HUES48 (cell line): ENCODE measurements around the gene RPS18.

Source experiments
- H3K27ac ChIP-seq: one replicate; pipeline ENCODE4 v1.7.0; 2013; ENCODE audit warnings: low read depth, low read length, inconsistent platforms
- H3K27me3 ChIP-seq: 2 replicates; pipeline ENCODE4 v1.6.1; 2013; ENCODE audit warnings: mild to moderate bottlenecking, low read length; ENCODE audit not compliant: control insufficient read depth, insufficient read depth
- H3K36me3 ChIP-seq: 2 replicates; pipeline ENCODE4 v1.6.1; 2013; ENCODE audit warnings: low read length; ENCODE audit not compliant: control insufficient read depth, insufficient read depth
- H3K4me1 ChIP-seq: 2 replicates; pipeline ENCODE4 v1.6.1; 2013; ENCODE audit warnings: mild to moderate bottlenecking, low read length; ENCODE audit not compliant: control insufficient read depth, insufficient read depth
- H3K4me3 ChIP-seq: 2 replicates; pipeline ENCODE4 v1.5.1; 2013; ENCODE audit warnings: mild to moderate bottlenecking, low read depth, low read length
- H3K9ac ChIP-seq: 2 replicates; pipeline ENCODE4 v1.6.1; 2013; ENCODE audit warnings: mild to moderate bottlenecking, low read depth, low read length, moderate library complexity
- H3K9me3 ChIP-seq: 2 replicates; pipeline ENCODE4 v1.6.1; 2013; ENCODE audit warnings: low read length; ENCODE audit not compliant: control insufficient read depth, insufficient read depth

The RPS18 gene

GRCh38 chr6:33304216-33304615 is 32.3 kb downstream of the RPS18 start:
- Histone ChIP-seq H3K4me1 (no peaks in the 10 kb centered on the region), H3K4me3 (no peak overlapping the region), H3K36me3 (peaks cover 3% of the 10 kb centered on the region; the same call in 1 of the 2 replicates), H3K9me3 (no peaks in the 10 kb centered on the region), H3K27me3 (no peaks in the 10 kb centered on the region), H3K9ac (no peak overlapping the region), H3K27ac (no peak overlapping the region)

GRCh38 chr6:33305052-33305451 is 33.2 kb downstream of the RPS18 start:
- no peak overlapping the region for H3K9ac ChIP-seq

GRCh38 chr6:33306356-33306755 is 34.5 kb downstream of the RPS18 start:
- no peaks in the 10 kb centered on the region for H3K4me1 ChIP-seq
- peaks cover 3% of the 10 kb centered on the region; the same call in 1 of the 2 replicates for H3K36me3 ChIP-seq
- H3K9me3 ChIP-seq, result no peaks in the 10 kb centered on the region
- H3K27me3 ChIP-seq, result no peaks in the 10 kb centered on the region
- no peak overlapping the region for H3K4me3 ChIP-seq
- H3K9ac ChIP-seq, result no peak overlapping the region
- no peak overlapping the region for H3K27ac ChIP-seq

More at GRCh38 chr6:33305052-33305451, 33.2 kb downstream of the RPS18 start:
- no peaks in the 10 kb centered on the region for H3K9me3 ChIP-seq
- no peak overlapping the region for H3K4me3 ChIP-seq
- peaks cover 3% of the 10 kb centered on the region; the same call in 1 of the 2 replicates for H3K36me3 ChIP-seq
- H3K27ac ChIP-seq, result no peak overlapping the region
- H3K4me1 ChIP-seq, result no peaks in the 10 kb centered on the region
- no peaks in the 10 kb centered on the region for H3K27me3 ChIP-seq

GRCh38 chr6:33312361-33313104 is 40.7 kb downstream of the RPS18 start:
- H3K4me3 ChIP-seq, result peak overlapping the region; percentile 98
- no peaks in the 10 kb centered on the region for H3K27me3 ChIP-seq
- H3K36me3 ChIP-seq, result peaks cover 4% of the 10 kb centered on the region
- H3K9me3 ChIP-seq, result no peaks in the 10 kb centered on the region
- H3K9ac ChIP-seq, result 0 out of 2 replicates have a peak overlapping the region, but pooled peaks have one; percentile 71
- peaks cover 21% of the 10 kb centered on the region for H3K4me1 ChIP-seq
- peak overlapping the region; percentile 76 for H3K27ac ChIP-seq

- Histone ChIP-seq H3K9ac (peak overlapping the region; percentile 71; the same call in 1 of the 2 replicates), H3K4me3 (peak overlapping the region; percentile 98), H3K9me3 (no peaks in the 10 kb centered on the region), H3K27ac (peak overlapping the region; percentile 76), H3K36me3 (peaks cover 4% of the 10 kb centered on the region), H3K27me3 (no peaks in the 10 kb centered on the region), H3K4me1 (peaks cover 23% of the 10 kb centered on the region)
Measured at GRCh38 chr6:33313105-33313708, 41.3 kb downstream of the RPS18 start.

GRCh38 chr6:33313709-33314514 is 42.0 kb downstream of the RPS18 start, which contains the start of gene TAPBP:
Gene TAPBP, minus strand, starts transcription at chr6:33314078. Its CDS starts 37 bp downstream, at chr6:33314041.
- Histone ChIP-seq H3K9me3 (no peaks in the 10 kb centered on the region), H3K36me3 (peaks cover 9% of the 10 kb centered on the region), H3K4me1 (peaks cover 30% of the 10 kb centered on the region), H3K27ac (peak within 1 kb of the TSS; percentile 76), H3K27me3 (no peaks in the 10 kb centered on the region), H3K4me3 (peak within 1 kb of the TSS; percentile 98), H3K9ac (peak within 1 kb of the TSS; percentile 71)

- peaks cover 16% of the 10 kb centered on the region for H3K36me3 ChIP-seq
- H3K4me3 ChIP-seq, result peak overlapping the region; percentile 98
- H3K9ac ChIP-seq, result no peak overlapping the region
- no peaks in the 10 kb centered on the region for H3K9me3 ChIP-seq
- H3K27ac ChIP-seq, result no peak overlapping the region
- peaks cover 30% of the 10 kb centered on the region for H3K4me1 ChIP-seq
- H3K27me3 ChIP-seq, result no peaks in the 10 kb centered on the region
Measured at GRCh38 chr6:33314515-33314942, 42.7 kb downstream of the RPS18 start.

GRCh38 chr6:33314943-33315792 is 43.3 kb downstream of the RPS18 start:
- Histone ChIP-seq H3K27ac (no peak overlapping the region), H3K9ac (no peak overlapping the region), H3K4me1 (peaks cover 31% of the 10 kb centered on the region), H3K4me3 (peak overlapping the region; percentile 98), H3K27me3 (no peaks in the 10 kb centered on the region), H3K9me3 (no peaks in the 10 kb centered on the region), H3K36me3 (peaks cover 22% of the 10 kb centered on the region)

- Histone ChIP-seq H3K4me3 (no peak overlapping the region), H3K27me3 (no peaks in the 10 kb centered on the region), H3K27ac (no peak overlapping the region), H3K9me3 (no peaks in the 10 kb centered on the region), H3K4me1 (peaks cover 33% of the 10 kb centered on the region), H3K9ac (no peak overlapping the region), H3K36me3 (peaks cover 30% of the 10 kb centered on the region)
Measured at GRCh38 chr6:33315793-33316602, 44.1 kb downstream of the RPS18 start.
